Activated T-helper 1 cell treated with anti-CD3 and anti-CD28 coated beads, Interleukin-12 subunit alpha, Interleukin-12 subunit beta, Interleukin-2, Interleukin-4 antibody, amounts not matched to agents 30 ng/mL and 10 ng/mL and 1 ng/mL, durations not matched to agents 14 hours and 24 hours and 36 hours (primary cell): ENCODE results near the gene IQSEC1. TPM values are rescaled to one million over a fixed set of nuclear protein-coding genes. Genes with fewer than 3 reads are reported as not detected.

Experiments used
- DNase-seq: peaks from one replicate; pipeline ENCODE4 v3.0.0; 2021; ENCODE audit warnings: low spot score
- H3K27ac Mint-ChIP-seq: one replicate; pipeline ENCODE4 v1.8.0; 2021; ENCODE audit warnings: mild to moderate bottlenecking, mixed read lengths
- H3K27me3 Mint-ChIP-seq: one replicate; pipeline ENCODE4 v1.8.0; 2022; ENCODE audit warnings: mild to moderate bottlenecking, moderate library complexity, mixed read lengths; ENCODE audit not compliant: insufficient read depth
- H3K36me3 Mint-ChIP-seq: one replicate; pipeline ENCODE4 v1.8.0; 2021; ENCODE audit warnings: low read depth, mixed read lengths
- H3K4me1 Mint-ChIP-seq: one replicate; pipeline ENCODE4 v1.8.0; 2021; ENCODE audit warnings: low read depth, mixed read lengths
- H3K4me3 Mint-ChIP-seq: one replicate; pipeline ENCODE4 v1.8.0; 2021; ENCODE audit warnings: mild to moderate bottlenecking, moderate library complexity, mixed read lengths
- H3K9me3 Mint-ChIP-seq: one replicate; pipeline ENCODE4 v1.8.0; 2021; ENCODE audit warnings: mixed read lengths
- intact Hi-C: fragments of 100-400 bp; cut with micrococcal nuclease; formaldehyde crosslinking; loops from one replicate; pipeline ENCODE4 v1.15.1; 2024
- total RNA-seq: library from RNA; stranded (reverse); gene quantifications from 2 replicates; pipeline ENCODE4 v1.2.3, GENCODE V29; 2022

Gene IQSEC1
- total RNA-seq, 1 donor from 2014 or later = 31.4 TPM

- Mint-ChIP-seq H3K27me3 (no peaks in the 10 kb centered on the region), H3K4me1 (peaks cover 16% of the 10 kb centered on the region), H3K36me3 (peaks cover 2% of the 10 kb centered on the region), H3K9me3 (no peaks in the 10 kb centered on the region), H3K27ac (no peak overlapping the region), H3K4me3 (no peak overlapping the region)
- intact Hi-C loops = no loop called here
- no peak for DNase-seq
These were observed 140.9 kb downstream of the IQSEC1 start for GRCh38 chr3:12932347-12932746.

- Mint-ChIP-seq H3K36me3 (peaks cover 2% of the 10 kb centered on the region), H3K27ac (no peak overlapping the region), H3K27me3 (no peaks in the 10 kb centered on the region), H3K4me3 (no peak overlapping the region), H3K4me1 (peaks cover 16% of the 10 kb centered on the region), H3K9me3 (no peaks in the 10 kb centered on the region)
- DNase-seq = no peak
- intact Hi-C loops = no loop called here
These were observed 141.8 kb downstream of the IQSEC1 start for GRCh38 chr3:12931273-12931905.

- peaks cover 16% of the 10 kb centered on the region for H3K4me1 Mint-ChIP-seq
- peaks cover 6% of the 10 kb centered on the region for H3K36me3 Mint-ChIP-seq
- no peak overlapping the region for H3K27ac Mint-ChIP-seq
- no peak for DNase-seq
- no peak overlapping the region for H3K4me3 Mint-ChIP-seq
- intact Hi-C loops = no loop called here
- no peaks in the 10 kb centered on the region for H3K27me3 Mint-ChIP-seq
- H3K9me3 Mint-ChIP-seq = no peaks in the 10 kb centered on the region
These were observed 143.4 kb downstream of the IQSEC1 start for GRCh38 chr3:12929801-12930200.

- Mint-ChIP-seq H3K4me3 (no peak overlapping the region), H3K27me3 (no peaks in the 10 kb centered on the region), H3K9me3 (no peaks in the 10 kb centered on the region), H3K4me1 (peaks cover 16% of the 10 kb centered on the region), H3K27ac (no peak overlapping the region), H3K36me3 (peaks cover 11% of the 10 kb centered on the region)
- DNase-seq = no peak
- intact Hi-C loops = no loop called here
These were observed 146.6 kb downstream of the IQSEC1 start for GRCh38 chr3:12926660-12927059.

- no peaks in the 10 kb centered on the region for H3K9me3 Mint-ChIP-seq
- H3K27me3 Mint-ChIP-seq = no peaks in the 10 kb centered on the region
- no peak for DNase-seq
- peaks cover 16% of the 10 kb centered on the region for H3K4me1 Mint-ChIP-seq
- no peak overlapping the region for H3K27ac Mint-ChIP-seq
- intact Hi-C loops = no loop called here
- H3K36me3 Mint-ChIP-seq = peaks cover 15% of the 10 kb centered on the region
- no peak overlapping the region for H3K4me3 Mint-ChIP-seq
These were observed 147.6 kb downstream of the IQSEC1 start for GRCh38 chr3:12925648-12926047.

- Mint-ChIP-seq H3K27ac (no peak overlapping the region), H3K9me3 (no peaks in the 10 kb centered on the region)
These were observed 148.8 kb downstream of the IQSEC1 start for GRCh38 chr3:12924437-12924836.

GRCh38 chr3:12922881-12923431, 150.3 kb downstream of the IQSEC1 start:
- no peak for DNase-seq
- Mint-ChIP-seq H3K27me3 (no peaks in the 10 kb centered on the region), H3K27ac (no peak overlapping the region), H3K9me3 (no peaks in the 10 kb centered on the region), H3K4me3 (no peak overlapping the region), H3K36me3 (peaks cover 13% of the 10 kb centered on the region), H3K4me1 (no peaks in the 10 kb centered on the region)
- intact Hi-C loops = no loop called here

More at GRCh38 chr3:12924437-12924836, 148.8 kb downstream of the IQSEC1 start:
- no peaks in the 10 kb centered on the region for H3K27me3 Mint-ChIP-seq
- H3K4me1 Mint-ChIP-seq = peaks cover 6% of the 10 kb centered on the region
- no peak for DNase-seq
- H3K36me3 Mint-ChIP-seq = peaks cover 15% of the 10 kb centered on the region
- H3K4me3 Mint-ChIP-seq = no peak overlapping the region
- intact Hi-C loops = no loop called here

GRCh38 chr3:12922306-12922705, 150.9 kb downstream of the IQSEC1 start:
- H3K36me3 Mint-ChIP-seq = peaks cover 15% of the 10 kb centered on the region
- H3K4me1 Mint-ChIP-seq = peaks cover 3% of the 10 kb centered on the region
- no peak overlapping the region for H3K4me3 Mint-ChIP-seq
- intact Hi-C loops = no loop called here
- no peak overlapping the region for H3K27ac Mint-ChIP-seq
- H3K9me3 Mint-ChIP-seq = no peaks in the 10 kb centered on the region
- no peaks in the 10 kb centered on the region for H3K27me3 Mint-ChIP-seq
- no peak for DNase-seq

GRCh38 chr3:12921736-12922135, 151.5 kb downstream of the IQSEC1 start:
- intact Hi-C loops = no loop called here
- Mint-ChIP-seq H3K4me3 (no peak overlapping the region), H3K27me3 (no peaks in the 10 kb centered on the region), H3K4me1 (peaks cover 8% of the 10 kb centered on the region), H3K9me3 (no peaks in the 10 kb centered on the region), H3K36me3 (peaks cover 17% of the 10 kb centered on the region), H3K27ac (no peak overlapping the region)
- no peak for DNase-seq

- intact Hi-C loops = no loop called here
- Mint-ChIP-seq H3K4me1 (peaks cover 16% of the 10 kb centered on the region), H3K9me3 (no peaks in the 10 kb centered on the region), H3K27me3 (no peaks in the 10 kb centered on the region), H3K4me3 (no peak overlapping the region), H3K36me3 (peaks cover 17% of the 10 kb centered on the region), H3K27ac (no peak overlapping the region)
- no peak for DNase-seq
These were observed 152.3 kb downstream of the IQSEC1 start for GRCh38 chr3:12920967-12921366.

GRCh38 chr3:12919205-12919604, 154.0 kb downstream of the IQSEC1 start:
- intact Hi-C loops = loop anchor here (5.0 kb wide), 1 partner anchor 43 kb away; no protein-coding TSS in a partner anchor
- no peaks in the 10 kb centered on the region for H3K27me3 Mint-ChIP-seq
- no peak overlapping the region for H3K27ac Mint-ChIP-seq
- H3K36me3 Mint-ChIP-seq = peaks cover 13% of the 10 kb centered on the region
- no peak for DNase-seq
- H3K9me3 Mint-ChIP-seq = no peaks in the 10 kb centered on the region
- H3K4me1 Mint-ChIP-seq = peaks cover 23% of the 10 kb centered on the region
- no peak overlapping the region for H3K4me3 Mint-ChIP-seq

GRCh38 chr3:12918231-12918630, 155.0 kb downstream of the IQSEC1 start:
- intact Hi-C loops = loop anchor here (5.0 kb wide), 1 partner anchor 44 kb away; no protein-coding TSS in a partner anchor

GRCh38 chr3:12916159-12916558, 157.1 kb downstream of the IQSEC1 start:
- no peak overlapping the region for H3K27ac Mint-ChIP-seq
- H3K36me3 Mint-ChIP-seq = peaks cover 15% of the 10 kb centered on the region
- H3K27me3 Mint-ChIP-seq = no peaks in the 10 kb centered on the region
- no peak overlapping the region for H3K4me3 Mint-ChIP-seq
- no peaks in the 10 kb centered on the region for H3K9me3 Mint-ChIP-seq
- intact Hi-C loops = loop anchor here (5.0 kb wide), 1 partner anchor 46 kb away; no protein-coding TSS in a partner anchor
- H3K4me1 Mint-ChIP-seq = peaks cover 23% of the 10 kb centered on the region
- peak; percentile 40 for DNase-seq

More at GRCh38 chr3:12918231-12918630, 155.0 kb downstream of the IQSEC1 start:
- Mint-ChIP-seq H3K36me3 (peaks cover 13% of the 10 kb centered on the region), H3K4me3 (no peak overlapping the region), H3K4me1 (peaks cover 23% of the 10 kb centered on the region), H3K27me3 (no peaks in the 10 kb centered on the region), H3K27ac (no peak overlapping the region), H3K9me3 (no peaks in the 10 kb centered on the region)
- DNase-seq = no peak
